IMR-90 (cell line): ENCODE results near the gene CD248. TPM values are rescaled to one million over a fixed set of nuclear protein-coding genes. Genes with fewer than 3 reads are reported as not detected.
A peak's percentile ranks its signal among the peaks of the same experiment; 100 is the strongest.

Experiments
- ATAC-seq: fragments of 200-7000 bp; cut with Tn5 transposase; 2 replicates; pipeline ENCODE4 v1.9.1; 2020; ENCODE audit warnings: low read depth, mild to moderate bottlenecking, moderate library complexity
- BruUV-seq: library from RNA; stranded (reverse); fragments of 400-500 nt; replicated peaks from 2 replicates; lab custom pipeline; 2021; lab: Mats Ljungman, UMichigan
- CTCF ChIA-PET: fragments of 300-600 bp; formaldehyde crosslinking; extraction: SDS; loops from one replicate; lab custom pipeline; 2021; ENCODE audit warnings: antibody characterized with exemption; lab: Yijun Ruan, JAX
- POLR2A ChIA-PET: fragments of 300-600 bp; sonication (Branson Sonifier 250); formaldehyde crosslinking; loops from one replicate; lab custom pipeline; 2022; ENCODE audit warnings: antibody characterized with exemption; ENCODE audit not compliant: unreplicated experiment; lab: Charles Lee
- DNase-seq: peaks from one replicate; pipeline ENCODE4 v3.0.0; 2013
- H2AFZ ChIP-seq: replicated peaks from 2 replicates; pipeline ENCODE3; 2013; ENCODE audit warnings: low read length, mild to moderate bottlenecking; ENCODE audit not compliant: poor library complexity
- H2AK5ac ChIP-seq: 2 replicates; pipeline ENCODE4 v1.6.1; 2013; ENCODE audit warnings: low read depth, low read length, inconsistent platforms
- H2AK9ac ChIP-seq: replicated peaks from 2 replicates; pipeline ENCODE3; 2013; ENCODE audit warnings: mild to moderate bottlenecking, low read depth, low read length, moderate library complexity; ENCODE audit not compliant: poor library complexity
- H2BK120ac ChIP-seq: 2 replicates; pipeline ENCODE4 v1.6.1; 2013; ENCODE audit warnings: low read depth, low read length, inconsistent platforms
- H2BK15ac ChIP-seq: 3 replicates; pipeline ENCODE4 v1.6.1; 2013; ENCODE audit warnings: low read depth, low read length, inconsistent platforms
- H2BK20ac ChIP-seq: 2 replicates; pipeline ENCODE4 v1.6.1; 2013; ENCODE audit warnings: low read depth, mild to moderate bottlenecking, inconsistent platforms, low read length, moderate library complexity
- H2BK5ac ChIP-seq: 2 replicates; pipeline ENCODE4 v1.6.1; 2013; ENCODE audit warnings: mild to moderate bottlenecking, low read depth, low read length, inconsistent platforms; ENCODE audit not compliant: poor library complexity, severe bottlenecking
- H3K14ac ChIP-seq: replicated peaks from 2 replicates; pipeline ENCODE4 v1.6.1; 2013; ENCODE audit warnings: low read depth, low read length, inconsistent platforms
- H3K18ac ChIP-seq: 2 replicates; pipeline ENCODE4 v1.6.1; 2013; ENCODE audit warnings: low read depth, low read length, control low read depth
- H3K23ac ChIP-seq: 2 replicates; pipeline ENCODE4 v1.6.1; 2013; ENCODE audit warnings: low read depth, low read length, inconsistent platforms
- H3K27ac ChIP-seq: 2 replicates; pipeline ENCODE4 v1.5.1; 2013; ENCODE audit warnings: mild to moderate bottlenecking, control low read depth, low read length; ENCODE audit not compliant: insufficient read depth
- H3K27me3 ChIP-seq: 2 replicates; pipeline ENCODE4 v1.6.1; 2013; ENCODE audit warnings: low read length; ENCODE audit not compliant: control insufficient read depth, insufficient read depth
- H3K36me3 ChIP-seq: 2 replicates; pipeline ENCODE4 v1.6.1; 2013; ENCODE audit warnings: low read length, mixed read lengths; ENCODE audit not compliant: control insufficient read depth, insufficient read depth
- H3K4ac ChIP-seq: 2 replicates; pipeline ENCODE4 v1.6.1; 2013; ENCODE audit warnings: low read depth, low read length, inconsistent platforms
- H3K4me1 ChIP-seq: 2 replicates; pipeline ENCODE4 v1.6.1; 2013; ENCODE audit warnings: low read length, mixed read lengths; ENCODE audit not compliant: control insufficient read depth, insufficient read depth
- H3K4me2 ChIP-seq: 2 replicates; pipeline ENCODE4 v1.6.1; 2013; ENCODE audit warnings: low read depth, mild to moderate bottlenecking, control low read depth, low read length, moderate library complexity
- H3K4me3 ChIP-seq: 2 replicates; pipeline ENCODE4 v1.5.1; 2013; ENCODE audit warnings: low read depth, mild to moderate bottlenecking, control low read depth, low read length, moderate library complexity; ENCODE audit not compliant: insufficient read depth
- H3K56ac ChIP-seq: 2 replicates; pipeline ENCODE4 v1.6.1; 2013; ENCODE audit warnings: low read length, inconsistent platforms; ENCODE audit not compliant: insufficient read depth; ENCODE audit errors: extremely low read depth
- H3K79me1 ChIP-seq, 2 experiments: 2 replicates each; pipeline ENCODE4 v1.6.1; 2013; ENCODE audit warnings: low read length in 2 of 2, inconsistent platforms in 1 of 2, low read depth in 1 of 2
- H3K9ac ChIP-seq: 2 replicates; pipeline ENCODE4 v1.6.1; 2013; ENCODE audit warnings: low read depth, low read length, control low read depth
- H3K9me1 ChIP-seq: 2 replicates; pipeline ENCODE4 v1.6.1; 2013; ENCODE audit warnings: low read length, inconsistent platforms; ENCODE audit not compliant: insufficient read depth
- H3K9me3 ChIP-seq: 2 replicates; pipeline ENCODE4 v1.6.1; 2013; ENCODE audit warnings: low read length; ENCODE audit not compliant: control insufficient read depth, insufficient read depth
- H4K20me1 ChIP-seq: 2 replicates; pipeline ENCODE4 v1.6.1; 2013; ENCODE audit warnings: low read length, inconsistent platforms; ENCODE audit not compliant: insufficient read depth
- H4K5ac ChIP-seq: 2 replicates; pipeline ENCODE4 v1.6.1; 2013; ENCODE audit warnings: mild to moderate bottlenecking, low read depth, low read length, control low read depth
- H4K8ac ChIP-seq, 2 experiments: 2 replicates each; pipeline ENCODE4 v1.6.1; 2013; ENCODE audit warnings: low read depth in 2 of 2, low read length in 2 of 2, control low read depth in 1 of 2, inconsistent platforms in 1 of 2
- H4K91ac ChIP-seq: 2 replicates; pipeline ENCODE4 v1.6.1; 2013; ENCODE audit warnings: low read depth, low read length, inconsistent platforms; ENCODE audit not compliant: insufficient read depth
- BHLHE40 ChIP-seq: fragments of 150-350 bp; IDR thresholded peaks from 2 replicates; pipeline ENCODE4 v1.6.1; 2016; ENCODE audit warnings: mild to moderate bottlenecking, low read depth, low read length
- CEBPB ChIP-seq: IDR thresholded peaks from 2 replicates; pipeline ENCODE4 v1.6.1; 2012; ENCODE audit warnings: low read depth, low read length, improper control_type of control experiment
- ELK1 ChIP-seq: fragments of 150-350 bp; IDR thresholded peaks from 2 replicates; pipeline ENCODE4 v1.6.1; 2016; ENCODE audit warnings: low read depth, mild to moderate bottlenecking, low read length, moderate library complexity, borderline replicate concordance
- MAFK ChIP-seq: IDR thresholded peaks from 2 replicates; pipeline ENCODE4 v1.6.1; 2012; ENCODE audit warnings: low read depth, low read length, improper control_type of control experiment
- MXI1 ChIP-seq: IDR thresholded peaks from 2 replicates; pipeline ENCODE4 v1.6.1; 2012; ENCODE audit warnings: low read depth, mild to moderate bottlenecking, low read length, moderate library complexity, borderline replicate concordance
- NFE2L2 ChIP-seq: fragments of 150-350 bp; IDR thresholded peaks from 2 replicates; pipeline ENCODE4 v1.6.1; 2016; ENCODE audit warnings: low read depth, mild to moderate bottlenecking, low read length
- RAD21 ChIP-seq: IDR thresholded peaks from 2 replicates; pipeline ENCODE4 v1.6.1; 2012; ENCODE audit warnings: low read length, improper control_type of control experiment
- SMC3 ChIP-seq: fragments of 150-350 bp; IDR thresholded peaks from 2 replicates; pipeline ENCODE4 v1.6.1; 2016; ENCODE audit warnings: low read depth, mild to moderate bottlenecking, antibody characterized with exemption, low read length, moderate library complexity
- USF2 ChIP-seq: fragments of 150-350 bp; IDR thresholded peaks from 2 replicates; pipeline ENCODE4 v1.6.1; 2017; ENCODE audit warnings: mild to moderate bottlenecking, antibody characterized with exemption, low read length, low read depth
- WGBS, 2 experiments: methylation state at CpG; one replicate each; pipeline versions ENCODE4 v1.1.5 to v1.1.7; 2013; ENCODE audit warnings: missing lambda C conversion rate in 2 of 2; ENCODE audit not compliant: insufficient read length in 1 of 2; ENCODE audit errors: extremely low coverage in 2 of 2; 5-methylcytosine and 5-hydroxymethylcytosine counted together
- dilution Hi-C: fragments of 300-500 bp; cut with HindIII; formaldehyde crosslinking; loops from one replicate; pipeline ENCODE4 v1.14.3; 2018; ENCODE audit warnings: low sequenced_read_pairs; ENCODE audit not compliant: unreplicated experiment
- in situ Hi-C: fragments of 300-500 bp; cut with MboI; formaldehyde crosslinking; loops from 3 replicates; pipeline ENCODE4 v1.14.3; 2019; ENCODE audit warnings: low sequenced_read_pairs, inconsistent platforms, mixed read lengths
- intact Hi-C: fragments of 100-400 bp; cut with micrococcal nuclease; formaldehyde crosslinking; loops from 2 replicates; pipeline ENCODE4 v1.10.0; 2022
- polyA plus RNA-seq, 3 experiments: library from polyadenylated mRNA; depleted of rRNA; stranded (reverse); fragments of >200 nt; gene quantifications; 2 replicates each; pipeline ENCODE4 v1.2.3, GENCODE V29; 2012; ENCODE audit warnings: low replicate concordance in 1 of 3
- total RNA-seq: library from RNA; depleted of rRNA; stranded (reverse); fragments of >200 nt; gene quantifications from 2 replicates; pipeline ENCODE4 v1.2.3, GENCODE V29; 2012

CD248 gene
- total and polyA plus RNA-seq, 2 of the 4 experiments (the other 2 are of a cell fraction) = 19.5 to 223 TPM

- Histone ChIP-seq H3K27me3 (no peaks in the 10 kb centered on the region), H3K56ac (no peak overlapping the region), H2BK5ac (no peak overlapping the region), H2AK9ac (no peak overlapping the region), H3K9me3 (no peaks in the 10 kb centered on the region), H3K9me1 (peaks cover 35% of the 10 kb centered on the region), H4K8ac (peak overlapping the region in 1 of 2 experiments; percentile 5; a peak in 1 of 4 replicates), H2BK120ac (no peak overlapping the region), H3K9ac (no peak overlapping the region), H3K14ac (no peak overlapping the region), H4K91ac (peak overlapping the region; percentile 7; the same call in 1 of the 2 replicates), H3K4me3 (no peak overlapping the region), H3K18ac (no peak overlapping the region), H3K36me3 (no peaks in the 10 kb centered on the region), H3K4me2 (no peak overlapping the region), H2BK15ac (no peak overlapping the region), H2AK5ac (0 out of 2 replicates have a peak overlapping the region, but pooled peaks have one; percentile 44), H3K4ac (no peak overlapping the region), H4K20me1 (no peaks in the 10 kb centered on the region), H4K5ac (no peak overlapping the region), H2BK20ac (no peak overlapping the region), H3K23ac (no peak overlapping the region), H3K79me1 (peaks cover 0 to 36% of the 10 kb centered on the region in 2 experiments; a peak in 3 of 4 replicates), H2AFZ (no peak overlapping the region), H3K27ac (no peak overlapping the region), H3K4me1 (peaks cover 46% of the 10 kb centered on the region)
- TF ChIP-seq MXI1 = no peak
- TF ChIP-seq BHLHE40 = no peak
- TF ChIP-seq RAD21 = no peak
- TF ChIP-seq SMC3 = no peak
- TF ChIP-seq ELK1 = no peak
- no peak for TF ChIP-seq MAFK
- TF ChIP-seq CEBPB = no peak
- no peak for TF ChIP-seq NFE2L2
- no peak for TF ChIP-seq USF2
- ChIA-PET POLR2A (no interaction called here), CTCF (interaction anchor here (1.6 kb wide), 1 partner anchor 11 kb away, joined by 5 read pairs; no protein-coding TSS in a partner anchor)
- dilution Hi-C loops (no loop called here), intact Hi-C loops (no loop called here), in situ Hi-C loops (no loop called here)
- no TSS peak for BruUV-seq
- 78% methylated on average over 6 of the region's 11 CpGs; no CpG with 5 or more reads in 1 of the 2 experiments for WGBS, 2 experiments
- no peak for DNase-seq
- ATAC-seq = no peak
These were observed 6.0 kb upstream of the CD248 start for GRCh38 chr11:66322732-66323427.
